HL-60/S4 (cell line): ENCODE data around the gene MAP4.
"Not testable (repeated sequence)": the region's sequence is repeated elsewhere in the genome, so short reads cannot be mapped to it uniquely, and the experiment has no call there.

Experiments
- in situ Hi-C: fragments of 300-500 bp; cut with MboI; formaldehyde crosslinking; loops from 2 replicates; pipeline ENCODE4 v1.14.3; 2022; ENCODE audit warnings: low sequenced_read_pairs

The MAP4 gene

DNA sequence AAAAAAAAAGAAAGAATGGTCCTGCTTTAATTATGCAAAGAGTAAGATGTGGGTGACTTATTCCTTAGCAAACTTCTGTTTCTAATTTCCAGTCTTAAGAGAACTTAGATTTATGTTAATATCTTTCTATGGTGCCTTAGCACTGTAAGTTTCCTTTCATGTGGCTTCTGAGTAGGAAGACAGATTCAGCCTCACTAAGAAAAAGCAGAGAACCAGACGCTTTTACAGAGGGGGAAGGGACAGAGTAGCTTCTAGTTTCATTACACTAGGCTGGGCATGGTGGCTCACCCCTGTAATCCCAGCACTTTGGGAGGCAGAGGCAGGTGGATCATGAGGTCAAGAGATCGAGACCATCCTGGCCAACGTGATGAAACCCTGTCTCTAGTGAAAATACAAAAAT is 118.3 kb downstream of the MAP4 start:
- in situ Hi-C loops: no loop called here

DNA sequence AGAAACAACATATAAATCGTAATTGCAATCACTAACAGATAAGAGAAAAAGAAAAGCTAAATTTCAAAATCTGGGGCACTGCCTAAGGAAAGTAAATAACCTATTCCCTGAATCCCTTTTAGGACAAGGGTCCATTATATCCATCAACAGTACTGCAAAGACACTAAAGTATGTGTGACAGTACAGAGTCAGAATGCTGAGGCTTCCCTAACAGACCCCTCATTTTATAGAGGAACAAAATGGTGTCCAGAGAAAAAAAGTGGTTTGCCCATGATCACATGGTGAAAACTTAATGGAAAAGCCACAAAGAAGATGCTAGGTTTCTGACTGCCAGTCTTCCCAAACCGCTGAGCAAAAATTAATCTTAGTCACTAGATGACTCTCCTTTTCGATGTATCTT is 119.5 kb downstream of the MAP4 start:
- in situ Hi-C loops: no loop called here

DNA sequence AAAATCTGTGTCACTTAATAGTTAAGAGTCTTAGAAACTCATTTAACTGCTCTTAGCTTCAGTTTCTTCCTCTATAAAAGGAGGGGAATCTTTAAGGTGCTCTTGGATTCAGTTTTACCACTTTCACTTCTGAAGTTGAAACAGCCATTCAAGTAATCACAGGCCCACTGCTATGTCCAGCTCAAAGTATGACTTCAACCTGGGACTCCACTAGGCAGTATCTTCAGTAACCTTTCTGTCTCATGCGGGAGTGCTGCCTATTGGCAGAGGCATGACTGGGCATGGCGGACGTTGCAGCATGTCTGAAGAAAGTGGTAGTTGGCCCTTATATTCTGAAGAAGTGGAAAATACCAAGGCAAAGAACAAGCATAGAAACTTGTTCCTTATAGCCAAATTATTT is 121.0 kb downstream of the MAP4 start:
- in situ Hi-C loops: no loop called here

DNA sequence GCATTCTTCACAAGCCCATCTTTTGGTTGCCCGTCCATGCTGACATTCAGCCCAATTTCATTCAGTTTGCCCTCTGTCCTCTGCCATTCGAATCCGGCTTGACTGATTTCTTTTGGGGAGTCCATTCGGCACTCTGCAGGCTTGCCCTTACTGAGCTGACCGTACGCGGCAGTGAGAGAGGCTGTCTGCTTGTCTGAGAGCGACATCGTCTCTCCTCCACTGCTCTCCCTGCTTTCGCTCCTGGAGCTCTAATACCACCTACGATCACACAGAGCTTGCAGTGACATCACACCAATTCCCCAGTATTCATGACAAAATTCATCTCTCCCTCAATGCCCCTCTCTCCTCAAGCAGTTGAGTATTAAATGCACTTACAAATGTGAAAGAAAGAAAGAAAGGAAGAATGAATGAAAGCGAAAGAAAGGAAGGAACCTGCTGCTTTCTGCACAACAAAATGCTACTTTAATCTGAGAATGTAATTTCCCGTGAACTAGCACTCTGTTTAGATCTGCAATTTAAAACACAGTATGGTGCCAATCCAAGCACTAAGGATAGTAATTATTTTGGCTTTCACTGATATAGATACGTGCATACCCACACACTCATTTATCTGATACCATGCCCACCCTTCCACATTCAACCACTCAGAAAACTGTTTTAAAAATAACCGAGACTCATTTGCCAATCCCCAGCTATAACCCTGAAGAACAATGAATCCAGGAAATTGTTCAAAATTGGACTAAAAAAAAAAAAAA is 123.8 kb downstream of the MAP4 start:
- in situ Hi-C loops: no loop called here

DNA sequence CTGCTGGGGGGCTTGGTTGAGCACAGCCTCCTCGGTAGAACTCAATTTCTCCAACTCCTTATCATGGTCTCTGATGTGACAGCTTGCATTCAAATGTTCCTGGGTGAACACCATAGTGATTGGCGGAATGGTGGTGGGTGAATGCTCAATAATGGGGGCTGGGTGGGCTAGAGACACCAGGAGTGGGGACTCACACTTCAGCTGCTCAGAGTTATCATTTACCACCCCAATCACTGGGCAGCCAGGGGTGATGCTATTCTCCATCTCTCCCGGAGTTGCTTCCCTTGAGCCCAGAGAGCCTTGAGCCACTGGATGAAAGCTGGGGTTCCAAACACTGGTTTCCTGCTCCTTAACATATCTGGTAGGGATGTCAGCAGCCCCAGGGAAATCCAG is 124.6 kb downstream of the MAP4 start:
- in situ Hi-C loops: no loop called here

DNA sequence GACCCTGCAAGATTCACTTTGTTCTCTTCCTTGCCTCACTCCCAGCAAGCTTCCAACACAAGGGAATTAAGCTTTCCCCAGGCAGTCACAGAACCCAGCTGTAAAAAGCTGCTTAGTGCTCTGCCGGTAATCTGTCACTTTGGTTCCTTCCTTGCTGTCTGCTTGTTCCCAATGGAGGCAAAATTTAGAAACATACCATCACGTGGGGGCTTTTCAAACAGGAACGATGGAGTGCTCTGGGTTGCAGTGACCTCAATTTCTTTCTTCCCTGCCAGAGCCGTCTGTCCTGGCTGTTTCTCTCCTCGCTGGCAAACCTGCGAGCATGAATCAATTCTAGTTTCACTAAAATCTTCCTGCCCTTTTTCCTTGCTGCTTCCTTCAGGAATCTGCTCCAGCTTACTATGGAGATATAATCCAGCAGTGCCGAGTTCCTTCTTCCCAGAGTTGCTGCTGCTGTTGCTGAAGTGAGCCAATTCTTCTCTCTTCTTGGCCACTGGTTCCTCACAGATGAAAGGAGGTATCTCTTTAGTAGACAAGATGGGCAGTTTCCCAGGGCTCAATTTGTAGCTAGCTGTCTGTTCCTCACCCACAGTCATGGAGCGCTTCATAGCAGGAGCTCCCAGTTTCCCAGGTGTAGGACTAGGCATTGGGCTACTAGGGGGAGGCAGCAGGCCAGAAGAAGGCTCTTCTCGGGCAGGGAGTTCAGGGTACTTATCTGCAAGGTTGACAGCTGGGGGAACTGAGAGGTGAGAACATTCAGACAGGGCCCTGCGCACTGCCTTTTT is 125.2 kb downstream of the MAP4 start:
- in situ Hi-C loops: no loop called here

DNA sequence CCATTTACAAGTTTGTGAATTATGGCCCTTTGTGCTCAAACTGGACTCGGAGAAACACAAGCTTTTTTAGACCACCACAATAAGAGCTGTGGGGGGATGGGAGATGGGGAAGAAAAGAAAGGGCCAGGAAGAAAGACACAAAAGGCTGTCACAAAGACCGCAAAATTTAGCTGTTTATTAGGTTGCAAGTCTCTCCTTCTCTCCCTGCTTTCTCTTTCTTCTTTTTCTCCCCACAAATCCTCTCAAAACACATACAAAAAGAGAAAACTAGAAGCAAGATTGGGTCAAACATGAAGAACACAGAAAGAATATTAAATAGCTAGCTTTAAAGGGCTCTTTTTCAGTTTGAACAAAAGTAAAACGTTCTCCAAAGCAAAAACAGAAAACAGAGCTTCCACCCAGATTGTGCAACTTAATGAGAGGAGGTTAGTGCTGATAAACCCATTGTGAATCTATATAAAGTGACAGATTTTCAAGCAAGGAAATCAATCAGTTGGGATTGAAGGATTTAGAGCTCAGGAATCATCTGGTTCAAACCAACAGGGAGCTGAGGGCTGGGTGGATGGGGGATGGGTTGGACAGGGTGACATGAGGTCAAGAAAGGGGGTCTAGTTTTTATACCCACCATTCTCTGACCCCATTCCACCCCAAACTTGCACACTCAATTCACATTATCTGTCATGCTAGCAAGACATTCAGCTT is 125.9 kb downstream of the MAP4 start:
- in situ Hi-C loops: no loop called here

DNA sequence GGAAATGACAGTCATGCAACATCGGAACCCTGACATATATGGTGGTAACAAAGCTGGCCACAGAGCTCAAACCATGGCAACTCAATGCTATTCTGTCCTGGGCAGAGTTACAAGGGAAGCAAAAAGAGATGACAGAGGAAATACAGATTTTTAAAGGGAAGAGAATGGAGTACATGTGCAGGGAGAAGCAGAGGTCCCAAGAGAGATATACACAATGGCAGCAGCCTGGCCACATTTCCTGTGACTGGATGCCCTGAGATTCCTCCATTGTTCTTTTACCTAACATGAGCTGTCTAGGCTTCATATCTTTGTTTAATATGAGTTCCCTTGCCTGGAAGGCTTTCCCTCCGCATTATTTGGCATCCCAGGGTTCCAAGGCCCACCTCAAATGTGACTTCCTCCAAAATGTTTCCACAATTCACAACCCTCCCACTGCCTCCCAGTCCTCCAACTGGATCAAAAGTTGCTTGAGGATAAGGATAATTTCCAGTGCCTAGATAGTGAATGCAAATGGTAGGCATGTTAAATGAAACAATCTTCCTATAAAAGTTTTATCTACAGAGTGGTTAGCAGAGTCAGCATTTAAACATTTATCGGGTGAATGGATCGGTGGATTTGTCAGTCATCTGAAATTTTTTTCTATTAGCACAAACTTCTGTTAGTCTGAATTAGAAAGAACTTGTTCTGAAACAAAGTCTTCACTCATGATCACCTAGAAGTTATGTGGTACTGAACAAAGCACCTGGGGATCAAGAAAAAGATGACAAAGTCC is 127.0 kb downstream of the MAP4 start:
- in situ Hi-C loops: no loop called here

DNA sequence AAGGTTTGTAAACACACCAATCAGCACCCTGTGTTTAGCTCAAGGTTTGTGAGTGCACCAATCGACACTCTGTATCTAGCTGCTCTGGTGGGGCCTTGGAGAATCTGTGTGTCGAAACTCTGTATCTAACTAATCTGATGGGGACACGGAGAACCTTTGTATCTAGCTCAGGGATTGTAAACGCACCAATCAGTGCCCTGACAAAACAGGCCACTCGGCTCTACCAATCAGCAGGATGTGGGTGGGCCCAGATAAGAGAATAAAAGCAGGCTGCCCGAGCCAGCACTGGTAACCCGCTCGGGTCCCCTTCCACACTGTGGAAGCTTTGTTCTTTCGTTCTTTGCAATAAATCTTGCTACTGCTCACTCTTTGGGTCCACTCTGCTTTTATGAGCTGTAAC is 128.2 kb downstream of the MAP4 start:
- in situ Hi-C loops: not testable (repeated sequence)

DNA sequence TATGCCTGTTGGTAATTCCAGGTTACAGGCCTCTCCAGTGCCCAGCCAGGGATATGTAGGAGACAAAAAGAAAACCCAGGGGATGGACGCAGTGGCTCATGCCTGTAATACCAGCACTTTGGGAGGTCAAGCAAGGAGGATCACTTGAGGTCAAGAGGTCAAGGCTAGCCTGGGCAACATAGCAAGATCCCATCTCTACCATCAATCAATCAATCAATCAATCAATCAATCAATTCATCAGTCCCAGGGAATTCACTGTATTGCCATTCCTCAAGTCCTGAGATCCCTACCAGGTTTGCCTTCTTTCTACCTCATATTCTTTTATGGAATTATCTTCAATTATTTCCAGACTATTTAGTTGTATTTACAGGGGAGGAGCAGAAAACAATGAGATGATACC is 131.0 kb downstream of the MAP4 start:
- in situ Hi-C loops: no loop called here

DNA sequence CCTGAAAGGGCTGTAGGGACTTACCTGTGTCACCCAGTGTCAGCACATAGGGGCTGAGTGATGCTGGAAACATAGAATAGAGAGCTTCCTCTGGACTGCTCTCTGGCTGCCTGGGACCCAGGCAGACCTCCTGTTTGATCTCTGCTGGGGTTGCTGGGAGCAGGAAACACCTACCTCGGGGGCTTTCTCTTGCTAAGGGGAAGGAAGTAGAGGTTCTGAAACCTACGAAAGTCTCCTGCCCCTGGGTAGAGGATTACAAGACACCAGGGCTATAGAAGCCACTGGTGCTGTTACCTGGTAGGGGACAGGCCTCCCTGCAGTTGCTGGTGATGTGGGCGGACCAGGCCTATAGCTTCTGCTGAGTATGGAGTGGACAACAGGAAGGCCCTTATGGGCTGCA is 131.6 kb downstream of the MAP4 start:
- in situ Hi-C loops: no loop called here

DNA sequence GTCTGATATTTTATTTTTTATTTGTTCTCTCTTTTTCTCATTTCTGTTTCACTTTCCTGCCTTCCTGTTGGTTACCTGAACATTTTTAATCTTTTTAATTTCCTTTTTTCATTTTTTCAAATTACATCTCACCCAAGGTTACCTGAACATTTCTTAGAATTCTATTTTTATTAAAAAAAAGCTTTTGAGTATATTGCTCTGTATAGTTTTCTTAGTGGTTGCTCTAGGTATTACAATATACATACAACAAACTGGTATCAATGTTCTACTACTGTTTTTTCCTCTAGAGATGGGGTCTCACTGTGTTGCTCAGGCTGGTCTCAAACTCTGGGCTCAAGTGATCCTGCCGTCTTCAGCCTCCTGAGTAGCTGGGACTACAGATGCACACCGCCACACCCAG is 133.9 kb downstream of the MAP4 start:
- in situ Hi-C loops: no loop called here

DNA sequence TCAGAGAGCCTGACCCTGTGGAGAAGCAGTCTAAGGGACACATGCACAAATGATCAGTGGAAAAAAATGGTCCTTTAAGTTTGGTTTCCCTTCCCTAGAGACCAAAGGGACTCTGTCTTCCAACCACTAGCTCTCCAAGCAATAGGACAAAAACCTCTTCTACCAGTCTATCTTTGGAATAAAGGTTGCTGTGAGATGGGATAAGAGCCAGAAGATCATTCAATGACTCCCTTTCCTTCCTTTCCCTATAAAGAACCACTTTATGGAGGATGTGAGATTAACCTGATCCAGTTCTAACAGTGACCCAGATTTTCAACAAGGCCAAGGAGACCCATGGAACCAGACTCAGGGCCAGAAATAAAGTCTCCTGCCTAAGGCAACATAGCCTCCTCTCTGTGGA is 138.5 kb downstream of the MAP4 start:
- in situ Hi-C loops: no loop called here

DNA sequence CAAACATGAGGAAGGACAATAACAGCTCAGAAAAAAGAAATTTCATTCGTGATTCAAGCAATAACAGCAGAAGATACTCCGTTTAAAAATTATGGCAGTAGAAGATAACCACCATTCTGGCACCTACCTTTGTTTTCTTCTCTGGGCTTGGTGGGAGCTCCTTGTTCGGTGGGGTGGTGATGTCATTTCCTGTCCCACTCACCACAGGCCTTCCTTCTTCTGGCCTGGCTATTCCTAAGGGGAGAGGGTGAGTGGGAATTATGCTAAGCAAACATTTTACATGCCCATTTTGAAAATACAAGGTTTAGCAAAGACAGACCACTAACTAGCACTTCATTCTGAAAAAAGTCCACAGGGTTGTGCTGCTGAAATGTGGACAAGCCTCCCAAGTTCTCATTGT is 138.9 kb downstream of the MAP4 start:
- in situ Hi-C loops: no loop called here

DNA sequence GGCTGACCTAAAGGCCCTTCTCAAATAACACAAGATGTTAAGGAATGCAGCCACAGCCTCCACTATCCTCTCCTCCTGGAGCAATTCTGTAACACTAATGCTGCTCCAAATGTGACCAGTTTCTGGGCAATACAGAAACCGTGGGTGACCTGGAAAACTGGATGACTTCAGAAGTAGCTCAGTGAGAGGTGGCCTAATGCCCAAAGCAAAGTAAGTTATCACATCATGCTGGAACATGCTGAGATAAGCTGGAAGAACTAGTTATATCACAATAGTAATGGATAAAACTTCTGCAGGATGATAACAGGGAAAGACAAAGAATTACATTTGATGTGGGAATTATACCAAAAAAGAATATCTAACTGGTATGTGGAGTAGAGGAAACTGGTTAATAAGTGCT is 141.3 kb downstream of the MAP4 start:
- in situ Hi-C loops: no loop called here

DNA sequence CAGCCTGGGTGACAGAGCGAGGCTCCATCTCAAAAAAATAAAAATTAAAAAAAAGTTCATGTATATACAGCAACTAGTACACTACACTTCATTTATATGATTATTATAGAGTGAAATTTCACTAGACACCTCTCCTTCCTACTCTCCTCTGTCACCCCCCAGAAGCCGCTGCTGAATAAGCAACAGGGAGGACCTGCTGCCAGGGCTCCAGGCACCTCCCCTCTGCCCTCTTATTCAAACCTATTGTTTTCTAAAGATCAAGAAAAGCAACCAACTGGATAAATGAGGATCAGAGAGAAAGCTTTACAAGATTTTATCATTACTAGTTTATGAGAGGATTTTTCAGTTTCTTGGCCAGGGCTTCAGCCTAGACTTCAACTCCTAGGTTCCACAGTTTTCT is 141.8 kb downstream of the MAP4 start:
- in situ Hi-C loops: no loop called here

DNA sequence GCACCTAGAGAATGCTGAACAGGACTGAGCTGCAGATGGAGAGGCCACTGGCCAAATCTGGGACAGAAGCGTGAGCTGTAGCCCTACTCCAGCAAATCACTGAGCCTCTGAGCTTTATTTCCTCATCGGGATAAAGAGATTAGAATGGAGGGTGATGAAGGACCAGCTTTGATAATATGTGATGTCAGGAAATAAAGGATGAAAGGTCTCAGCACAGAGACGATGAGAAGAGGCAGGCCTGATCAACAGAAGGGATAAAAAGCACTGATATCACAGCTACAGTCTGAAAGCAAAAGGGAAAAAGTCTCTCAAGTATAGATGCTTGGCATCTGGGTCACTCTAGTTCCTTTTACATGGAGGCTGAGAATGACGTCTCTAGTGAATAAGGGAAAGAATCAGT is 143.3 kb downstream of the MAP4 start:
- in situ Hi-C loops: no loop called here

DNA sequence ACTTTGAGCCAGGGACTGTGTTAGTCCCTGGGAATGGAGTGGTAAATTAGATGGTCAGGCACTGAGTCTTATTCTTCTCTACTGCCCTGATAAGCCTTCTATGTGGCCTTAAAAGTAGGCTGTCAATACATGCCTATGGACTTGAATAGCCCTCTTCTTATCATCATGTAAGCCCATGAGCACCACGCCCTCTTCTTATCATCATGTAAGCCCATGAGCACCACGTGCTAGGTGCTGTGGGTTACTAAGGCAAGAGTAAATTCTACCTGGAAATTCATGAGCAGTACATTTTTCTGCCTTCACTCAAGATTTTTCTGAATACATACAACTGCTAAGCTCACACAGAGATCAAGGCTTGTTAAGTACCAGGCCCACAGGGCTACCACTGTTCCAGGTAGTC is 144.8 kb downstream of the MAP4 start:
- in situ Hi-C loops: no loop called here

DNA sequence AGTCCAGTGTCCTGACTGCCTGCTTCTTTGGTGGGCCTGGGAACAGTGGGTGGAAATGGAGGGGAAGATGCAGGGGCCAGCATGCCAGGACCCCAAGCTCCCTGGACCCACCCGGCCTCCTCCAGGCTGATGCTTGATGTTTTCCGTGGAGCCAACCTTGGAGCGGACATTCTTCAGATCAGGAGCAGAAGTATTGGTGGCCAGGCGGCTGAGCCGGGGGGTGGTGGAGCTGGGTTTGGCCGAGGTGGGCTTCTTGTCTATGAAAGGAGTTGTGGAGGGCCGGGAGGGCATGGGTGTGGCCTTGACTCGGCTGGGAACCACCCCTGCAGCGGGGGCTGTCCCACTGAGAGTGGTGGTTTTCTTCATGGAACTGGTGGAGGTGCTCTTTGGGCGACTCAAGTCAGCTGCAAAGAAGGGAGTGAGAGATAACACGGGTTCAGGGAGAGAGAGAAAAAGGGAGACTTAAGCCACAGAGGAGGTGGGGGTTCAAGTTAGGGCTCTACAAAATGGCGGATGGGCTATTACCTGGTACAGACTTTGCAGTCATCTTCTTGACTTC is 145.4 kb downstream of the MAP4 start:
- in situ Hi-C loops: no loop called here

DNA sequence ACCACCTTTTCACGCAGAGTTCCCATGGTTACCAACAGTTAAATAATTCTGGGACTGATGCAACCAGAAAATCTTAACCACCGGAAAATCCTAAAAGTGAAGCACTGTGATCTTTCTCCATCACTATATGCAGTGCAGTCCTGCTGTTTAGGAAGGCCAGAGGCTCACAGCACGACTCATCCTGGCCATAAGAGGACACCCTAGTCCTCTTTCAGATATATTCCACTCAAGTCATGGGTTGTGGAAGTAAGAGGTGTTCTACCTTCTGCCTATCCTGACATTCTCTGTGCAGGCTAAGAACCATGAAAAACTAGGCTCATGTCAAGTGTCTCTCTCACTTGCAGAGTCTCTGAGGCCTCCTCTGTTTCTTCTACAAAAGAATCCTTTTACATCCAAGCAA is 146.1 kb downstream of the MAP4 start:
- in situ Hi-C loops: no loop called here

DNA sequence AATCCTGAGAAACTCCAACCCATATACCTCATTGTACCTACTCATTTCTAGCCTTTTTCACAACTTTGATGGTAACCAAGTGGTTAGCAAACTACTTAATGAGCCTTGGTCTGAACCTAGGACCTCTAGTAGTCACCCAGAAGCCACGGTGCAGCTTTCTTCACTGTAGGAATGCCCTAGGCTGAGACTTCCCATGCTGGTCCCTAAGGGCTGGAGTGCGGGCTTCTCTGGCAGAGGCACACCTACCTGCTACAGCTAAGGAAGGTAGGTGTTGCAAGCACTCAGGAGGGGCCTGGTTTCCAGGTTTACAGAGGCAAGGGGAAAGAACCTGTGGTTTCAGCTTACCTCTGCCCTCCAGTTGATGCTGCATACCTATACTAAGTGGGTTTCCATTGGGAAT is 147.9 kb downstream of the MAP4 start:
- in situ Hi-C loops: no loop called here
